HG03442 (cell line): ENCODE measurements around the gene PDGFC.
"Not testable (repeated sequence)": the region's sequence is repeated elsewhere in the genome, so short reads cannot be mapped to it uniquely, and the experiment has no call there.

Experiments
- ATAC-seq: cut with Tn5 transposase; IDR thresholded peaks from one replicate; pipeline ENCODE4 v1.9.1; 2021; ENCODE audit warnings: mild to moderate bottlenecking, moderate library complexity; ENCODE audit not compliant: unreplicated experiment

The PDGFC gene

GRCh38 chr4:156913234-156913633 is 58.4 kb downstream of the PDGFC start:
- no peak for ATAC-seq

GRCh38 chr4:156909010-156909409 is 62.6 kb downstream of the PDGFC start:
- no peak for ATAC-seq

GRCh38 chr4:156906325-156906724 is 65.3 kb downstream of the PDGFC start:
- ATAC-seq = no peak

- no peak for ATAC-seq
These were observed 69.7 kb downstream of the PDGFC start for GRCh38 chr4:156901871-156902270.

- no peak for ATAC-seq
These were observed 73.1 kb downstream of the PDGFC start for GRCh38 chr4:156898373-156899117.

GRCh38 chr4:156896527-156896926 is 75.1 kb downstream of the PDGFC start:
- ATAC-seq = no peak

- no peak for ATAC-seq
These were observed 77.4 kb downstream of the PDGFC start for GRCh38 chr4:156894234-156894633.

- no peak for ATAC-seq
These were observed 78.8 kb downstream of the PDGFC start for GRCh38 chr4:156892805-156893204.

GRCh38 chr4:156889616-156890594 is 81.7 kb downstream of the PDGFC start:
- no peak for ATAC-seq

GRCh38 chr4:156888762-156889161 is 82.8 kb downstream of the PDGFC start:
- no peak for ATAC-seq

- no peak for ATAC-seq
These were observed 85.1 kb downstream of the PDGFC start for GRCh38 chr4:156886481-156886880.

- no peak for ATAC-seq
These were observed 86.2 kb downstream of the PDGFC start for GRCh38 chr4:156885374-156885773.

- no peak for ATAC-seq
These were observed 87.4 kb downstream of the PDGFC start for GRCh38 chr4:156884183-156884582.

GRCh38 chr4:156875704-156876103 is 95.9 kb downstream of the PDGFC start:
- ATAC-seq = no peak

- ATAC-seq = no peak
These were observed 96.5 kb downstream of the PDGFC start for GRCh38 chr4:156875055-156875454.

- ATAC-seq = no peak
These were observed 97.8 kb downstream of the PDGFC start for GRCh38 chr4:156873799-156874198.

GRCh38 chr4:156870861-156871260 is 100.7 kb downstream of the PDGFC start:
- no peak for ATAC-seq

GRCh38 chr4:156870131-156870530 is 101.5 kb downstream of the PDGFC start:
- ATAC-seq = no peak

GRCh38 chr4:156866088-156866487 is 105.5 kb downstream of the PDGFC start:
- not testable (repeated sequence) for ATAC-seq

- no peak for ATAC-seq
These were observed 106.1 kb downstream of the PDGFC start for GRCh38 chr4:156865451-156865850.

GRCh38 chr4:156858071-156858470 is 113.5 kb downstream of the PDGFC start:
- ATAC-seq = no peak

GRCh38 chr4:156838761-156839160 is 132.8 kb downstream of the PDGFC start:
- ATAC-seq = no peak
